Measurements from ENCODE around the gene C4orf50.

The C4orf50 gene

GRCh38 chr4:5899881-5900280, 118.3 kb downstream of the C4orf50 start:
- DNase-seq (ENCODE audit: extremely low read depth, low read depth) = no peak
- TF ChIP-seq CTCF (IDR thresholded peaks at IDR 0.05; ENCODE audit: low read depth, low read length, missing control alignments) = no peak

GRCh38 chr4:5899396-5899795, 118.8 kb downstream of the C4orf50 start:
- TF ChIP-seq CTCF (IDR thresholded peaks at IDR 0.05; ENCODE audit: low read depth, low read length, missing control alignments) = no peak
- DNase-seq (ENCODE audit: extremely low read depth, low read depth) = no peak
- H3K4me3 ChIP-seq (replicated peaks; ENCODE audit: low read depth, low read length) = no peak overlapping the region

More at GRCh38 chr4:5899881-5900280, 118.3 kb downstream of the C4orf50 start:
- no peak overlapping the region for H3K4me3 ChIP-seq (replicated peaks; ENCODE audit: low read depth, low read length)

- no peak for TF ChIP-seq CTCF (IDR thresholded peaks at IDR 0.05; ENCODE audit: low read depth, low read length, missing control alignments)
- no peak overlapping the region for H3K4me3 ChIP-seq (replicated peaks; ENCODE audit: low read depth, low read length)
These were observed 120.6 kb downstream of the C4orf50 start for GRCh38 chr4:5897674-5898073.

GRCh38 chr4:5895287-5895686, 122.9 kb downstream of the C4orf50 start:
- no peak for DNase-seq (ENCODE audit: extremely low read depth, low read depth)
- no peak for TF ChIP-seq CTCF (IDR thresholded peaks at IDR 0.05; ENCODE audit: low read depth, low read length, missing control alignments)
- no peak overlapping the region for H3K4me3 ChIP-seq (replicated peaks; ENCODE audit: low read depth, low read length)

More at GRCh38 chr4:5897674-5898073, 120.6 kb downstream of the C4orf50 start:
- DNase-seq (ENCODE audit: extremely low read depth, low read depth) = no peak

- H3K4me3 ChIP-seq (replicated peaks; ENCODE audit: low read depth, low read length) = no peak overlapping the region
- TF ChIP-seq CTCF (IDR thresholded peaks at IDR 0.05; ENCODE audit: low read depth, low read length, missing control alignments) = no peak
- no peak for DNase-seq (ENCODE audit: extremely low read depth, low read depth)
These were observed 124.0 kb downstream of the C4orf50 start for GRCh38 chr4:5894266-5894665.

GRCh38 chr4:5893591-5893990, 124.6 kb downstream of the C4orf50 start:
- no peak overlapping the region for H3K4me3 ChIP-seq (replicated peaks; ENCODE audit: low read depth, low read length)
- no peak for TF ChIP-seq CTCF (IDR thresholded peaks at IDR 0.05; ENCODE audit: low read depth, low read length, missing control alignments)
- no peak for DNase-seq (ENCODE audit: extremely low read depth, low read depth)

GRCh38 chr4:5893004-5893580, 125.1 kb downstream of the C4orf50 start, which contains the start of gene CRMP1:
Gene CRMP1, minus strand, starts transcription at chr4:5893086. Its CDS starts 117 bp downstream, at chr4:5892969.
- no peak within 1 kb of the TSS for H3K4me3 ChIP-seq (replicated peaks; ENCODE audit: low read depth, low read length)
- no peak for DNase-seq (ENCODE audit: extremely low read depth, low read depth)
- TF ChIP-seq CTCF (IDR thresholded peaks at IDR 0.05; ENCODE audit: low read depth, low read length, missing control alignments) = no peak

All from HFF-Myc (cell line).